Tibial nerve (tissue), 3 donors: Measurements from ENCODE around the gene MSI2.

Experiments
- CTCF ChIP-seq, 5 experiments: fragments of 200-600 bp in 3 of 5; fragments of 450-650 bp in 2 of 5; sonication (generic) in 3 of 5; IDR thresholded peaks; one replicate each; pipeline ENCODE4 v1.5.1; 2016 to 2019; ENCODE audit warnings: antibody characterized with exemption in 5 of 5, mild to moderate bottlenecking in 3 of 5, moderate library complexity in 2 of 5
- POLR2A ChIP-seq, 2 donors: fragments of 450-650 bp; IDR thresholded peaks; one replicate each; pipeline ENCODE4 v1.6.1; 2017; ENCODE audit warnings: antibody characterized with exemption in 2 of 2, mild to moderate bottlenecking in 2 of 2, moderate library complexity in 2 of 2

GRCh38 chr17:57290981-57291380 is 34.7 kb downstream of the MSI2 start:
- no peak for TF ChIP-seq CTCF (IDR thresholded peaks at IDR 0.05)
- TF ChIP-seq POLR2A (IDR thresholded peaks at IDR 0.05), result no peak
